ENCODE data around the gene MYO10.

Gene MYO10

GRCh38 chr5:16932401-16932800 is 3.7 kb downstream of the MYO10 start:
- Histone ChIP-seq H3K4me1 (ENCODE audit: control insufficient read depth, insufficient read depth, low read length) (peaks cover 35% of the 10 kb centered on the region), H3K36me3 (ENCODE audit: control insufficient read depth in 2 of 2, insufficient read depth in 1 of 2, low read length in 2 of 2) (no peaks in the 10 kb centered on the region), H3K4me3 (ENCODE audit: low read depth, low read length) (no peak overlapping the region), H3K27ac (ENCODE audit: extremely low read depth, low read depth, low read length) (no peak overlapping the region), H3K9me3 (ENCODE audit: control insufficient read depth, insufficient read depth, low read depth, low read length) (no peaks in the 10 kb centered on the region)
- TF ChIP-seq ZNF184 (tag by site-specific recombination; IDR thresholded peaks at IDR 0.05) (no peak), PRDM6 (tag by site-specific recombination; IDR thresholded peaks at IDR 0.05) (peak; percentile 92), FEZF1 (tag by site-specific recombination; IDR thresholded peaks at IDR 0.05) (peak; percentile 12; the same call in 1 of the 2 replicates), OSR2 (tag by site-specific recombination; IDR thresholded peaks at IDR 0.05) (peak; percentile 70), ZNF704 (tag by site-specific recombination; IDR thresholded peaks at IDR 0.05) (no peak), ZNF10 (tag by site-specific recombination; IDR thresholded peaks at IDR 0.05) (no peak), MZF1 (tag by site-specific recombination; IDR thresholded peaks at IDR 0.05; ENCODE audit: borderline replicate concordance) (0 out of 2 replicates have a peak, but pooled peaks have one; percentile 17), TRIM28 (IDR thresholded peaks at IDR 0.05; ENCODE audit: borderline replicate concordance, low read length) (0 out of 2 replicates have a peak, but pooled peaks have one; percentile 31)
- CTCF ChIA-PET: interaction anchor here (0.5 to 4.4 kb wide), 12 partner anchors 10 to 257 kb away, joined by 3 to 69 read pairs (median 5); no protein-coding TSS in a partner anchor
- POLR2A ChIA-PET: no interaction called here

- no peaks in the 10 kb centered on the region for H3K9me3 ChIP-seq (ENCODE audit: control insufficient read depth, insufficient read depth, low read depth, low read length)
- no peaks in the 10 kb centered on the region for H3K36me3 ChIP-seq (ENCODE audit: control insufficient read depth in 2 of 2, insufficient read depth in 1 of 2, low read length in 2 of 2)
- POLR2A ChIA-PET: no interaction called here
- peak overlapping the region; percentile 20; the same call in 1 of the 2 replicates for H3K27ac ChIP-seq (ENCODE audit: extremely low read depth, low read depth, low read length)
- CTCF ChIA-PET: interaction anchor here (0.5 to 4.4 kb wide), 7 partner anchors 17 to 258 kb away, joined by 3 to 69 read pairs (median 5); no protein-coding TSS in a partner anchor
- no peak overlapping the region for H3K4me3 ChIP-seq (ENCODE audit: low read depth, low read length)
- peaks cover 32% of the 10 kb centered on the region for H3K4me1 ChIP-seq (ENCODE audit: control insufficient read depth, insufficient read depth, low read length)
- TF ChIP-seq ZSCAN18 (tag by site-specific recombination; IDR thresholded peaks at IDR 0.05): no peak
- TF ChIP-seq EGR2 (tag by site-specific recombination; IDR thresholded peaks at IDR 0.05; ENCODE audit: low read depth): no peak
- TF ChIP-seq ZNF600 (tag by site-specific recombination; IDR thresholded peaks at IDR 0.05): peak; percentile 82
- no peak for TF ChIP-seq GLIS2 (tag by site-specific recombination; IDR thresholded peaks at IDR 0.05)
- no peak for TF ChIP-seq ZIC2 (tag by site-specific recombination; IDR thresholded peaks at IDR 0.05)
- no peak for TF ChIP-seq ZBTB10 (tag by site-specific recombination; IDR thresholded peaks at IDR 0.05)
- no peak for TF ChIP-seq AEBP2 (tag by site-specific recombination; IDR thresholded peaks at IDR 0.05; ENCODE audit: borderline replicate concordance)
- TF ChIP-seq ZNF214 (tag by site-specific recombination; IDR thresholded peaks at IDR 0.05; ENCODE audit: borderline replicate concordance): no peak
- no peak for TF ChIP-seq BCL11A (tag by site-specific recombination; IDR thresholded peaks at IDR 0.05; ENCODE audit: low read depth)
- TF ChIP-seq TCF7L2 (IDR thresholded peaks at IDR 0.05; ENCODE audit: borderline replicate concordance, low read depth, low read length): no peak
- TF ChIP-seq ZNF768 (tag by site-specific recombination; IDR thresholded peaks at IDR 0.05): no peak
- no peak for TF ChIP-seq ZNF645 (tag by site-specific recombination; IDR thresholded peaks at IDR 0.05)
- TF ChIP-seq ZNF157 (tag by site-specific recombination; IDR thresholded peaks at IDR 0.05): no peak
- TF ChIP-seq ZNF335 (tag by site-specific recombination; conservative IDR thresholded peaks at IDR 0.05): peak; percentile 29; the same call in 1 of the 2 replicates
- no peak for TF ChIP-seq REPIN1 (tag by site-specific recombination; IDR thresholded peaks at IDR 0.05; ENCODE audit: low read depth)
- no peak for TF ChIP-seq ZNF514 (tag by site-specific recombination; IDR thresholded peaks at IDR 0.05)
- TF ChIP-seq ZNF155 (tag by site-specific recombination; IDR thresholded peaks at IDR 0.05): no peak
Observed at GRCh38 chr5:16931334-16932110, 4.6 kb downstream of the MYO10 start.
